Keratinocyte (primary cell): ENCODE results near the gene UBE2O. TPM values are rescaled to one million over a fixed set of nuclear protein-coding genes. Genes with fewer than 3 reads are reported as not detected.

ENCODE experiments used
- DNase-seq: peaks from one replicate; pipeline ENCODE4 v3.0.0-alpha.2; 2011; ENCODE audit warnings: low read depth, missing footprints, low spot score
- FAIRE-seq: peaks from 2 replicates; lab custom pipeline; 2011; peaks lifted over from hg19 to GRCh38; lab: Jason Lieb, UNC
- H2AFZ ChIP-seq: 2 replicates; pipeline ENCODE4 v1.6.0; 2012; ENCODE audit warnings: low read length, control low read depth, inconsistent platforms; ENCODE audit not compliant: control insufficient read depth
- H3K27ac ChIP-seq: 2 replicates; pipeline ENCODE4 v1.5.1; 2011; ENCODE audit warnings: low read length; ENCODE audit not compliant: control insufficient read depth, insufficient read depth
- H3K27me3 ChIP-seq: 3 replicates; pipeline ENCODE4 v1.6.0; 2011; ENCODE audit warnings: low read length; ENCODE audit not compliant: control insufficient read depth, insufficient read depth; ENCODE audit errors: extremely low read depth
- H3K36me3 ChIP-seq, 2 experiments: 2 replicates in 1 of 2; 3 replicates in 1 of 2; pipeline ENCODE4 v1.5.1; 2011; ENCODE audit warnings: low read length in 2 of 2, mild to moderate bottlenecking in 1 of 2; ENCODE audit not compliant: control insufficient read depth in 2 of 2, insufficient read depth in 2 of 2; ENCODE audit errors: extremely low read depth in 1 of 2
- H3K4me1 ChIP-seq: 3 replicates; pipeline ENCODE4 v1.5.1; 2011; ENCODE audit warnings: low read length; ENCODE audit not compliant: control insufficient read depth, insufficient read depth; ENCODE audit errors: extremely low read depth
- H3K4me2 ChIP-seq: 3 replicates; pipeline ENCODE4 v1.6.0; 2011; ENCODE audit warnings: low read depth, low read length; ENCODE audit not compliant: control insufficient read depth, insufficient read depth; ENCODE audit errors: extremely low read depth
- H3K4me3 ChIP-seq, 3 experiments: fragments of 200-600 bp in 1 of 3; sonication (generic) in 1 of 3; 2 replicates in 2 of 3; 3 replicates in 1 of 3; pipeline ENCODE4 v1.5.1; 2011 to 2016; ENCODE audit warnings: low read length in 3 of 3, mild to moderate bottlenecking in 3 of 3, control low read depth in 2 of 3, inconsistent platforms in 1 of 3, low read depth in 1 of 3, mixed read lengths in 1 of 3, mixed run types in 1 of 3, moderate library complexity in 1 of 3; ENCODE audit not compliant: control insufficient read depth in 2 of 3, insufficient read depth in 2 of 3; ENCODE audit errors: extremely low read depth in 1 of 3
- H3K79me2 ChIP-seq: 2 replicates; pipeline ENCODE4 v1.6.0; 2012; ENCODE audit warnings: low read length; ENCODE audit not compliant: control insufficient read depth, insufficient read depth
- H3K9ac ChIP-seq: 3 replicates; pipeline ENCODE4 v1.6.0; 2011; ENCODE audit warnings: low read length; ENCODE audit not compliant: control insufficient read depth, insufficient read depth; ENCODE audit errors: extremely low read depth
- H3K9me1 ChIP-seq: 3 replicates; pipeline ENCODE4 v1.6.0; 2011; ENCODE audit warnings: low read length; ENCODE audit not compliant: control insufficient read depth, insufficient read depth; ENCODE audit errors: extremely low read depth
- H3K9me3 ChIP-seq: 2 replicates; pipeline ENCODE4 v1.5.1; 2012; ENCODE audit warnings: low read depth, low read length; ENCODE audit not compliant: control insufficient read depth
- H4K20me1 ChIP-seq: 3 replicates; pipeline ENCODE4 v1.6.0; 2011; ENCODE audit warnings: low read length; ENCODE audit not compliant: control insufficient read depth, insufficient read depth; ENCODE audit errors: extremely low read depth
- CTCF ChIP-seq, 3 experiments: IDR thresholded peaks in 1 of 3; conservative IDR thresholded peaks in 1 of 3; optimal IDR thresholded peaks in 1 of 3; 2 replicates in 2 of 3; 3 replicates in 1 of 3; pipeline versions ENCODE3 to v1.5.1; 2011; ENCODE audit warnings: low read length in 3 of 3, mild to moderate bottlenecking in 3 of 3, moderate library complexity in 2 of 3, control low read depth in 1 of 3, inconsistent platforms in 1 of 3; ENCODE audit not compliant: insufficient read depth in 2 of 3; ENCODE audit errors: extremely low read depth in 1 of 3
- EZH2 ChIP-seq: IDR thresholded peaks from one replicate; pipeline ENCODE4 v1.6.1; 2012; ENCODE audit warnings: inconsistent platforms, mild to moderate bottlenecking, low read length, moderate library complexity
- dilution Hi-C: fragments of 300-500 bp; cut with MboI; formaldehyde crosslinking; loops from one replicate; pipeline ENCODE4 v1.7.0; 2020; ENCODE audit warnings: low sequenced_read_pairs; ENCODE audit not compliant: extremely low pct_ligation_motif_present
- polyA plus RNA-seq, 5 experiments: library from polyadenylated mRNA; depleted of rRNA in 3 of 5; stranded (reverse) in 3 of 5; stranded (forward) in 1 of 5; unstranded in 1 of 5; fragments of >200 nt; gene quantifications; 1 replicate in 1 of 5; 2 replicates in 3 of 5; 3 replicates in 1 of 5; pipeline versions ENCODE4 v1.2.1 to v1.2.3, GENCODE V29; 2011 to 2012; ENCODE audit warnings: missing spikeins in 2 of 5, low read depth in 1 of 5, low replicate concordance in 1 of 5

Gene UBE2O
- polyA plus RNA-seq, 1 donor (not counting 4 experiments of a cell fraction or from before 2014, with no cell fraction given) = 10.9 TPM

DNA sequence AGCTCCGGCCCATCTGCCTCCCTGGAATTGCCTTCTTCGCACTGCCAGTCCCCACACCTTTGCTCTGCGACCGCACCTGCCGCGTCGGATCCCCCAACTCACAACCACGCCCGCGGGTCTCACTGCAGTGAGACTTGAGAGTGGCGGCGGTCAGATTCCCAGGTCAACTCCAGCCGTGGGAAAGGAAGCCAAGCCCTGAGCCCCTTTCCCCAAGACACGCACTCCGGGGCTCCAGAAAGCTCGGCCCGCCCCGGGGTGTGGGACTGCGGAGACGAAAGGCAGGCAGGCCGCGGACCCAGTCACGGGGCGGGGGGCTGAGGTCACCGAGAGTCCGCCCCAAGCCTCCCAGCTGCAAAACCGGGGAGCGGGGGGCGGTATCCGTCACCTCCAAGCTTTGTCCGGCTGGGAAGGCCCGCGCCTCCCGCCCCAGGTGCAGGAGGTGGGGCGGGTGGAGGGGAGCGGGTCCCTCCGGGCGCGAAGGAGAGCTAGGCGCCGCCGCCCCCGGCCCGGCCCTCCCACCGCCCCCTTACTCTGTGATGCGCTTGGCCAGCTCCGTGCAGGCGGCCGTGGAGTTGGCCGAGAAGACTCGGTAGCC lies 99.9 kb downstream of the UBE2O start:
- dilution Hi-C loops = no loop called here
- Histone ChIP-seq H3K4me1 (peaks cover 16% of the 10 kb centered on the region), H3K9ac (peak overlapping the region; percentile 94), H3K79me2 (peaks cover 23% of the 10 kb centered on the region), H3K4me3 (peak overlapping the region; percentile 57 to 90 (median 79)), H3K36me3 (no peaks in the 10 kb centered on the region), H4K20me1 (no peaks in the 10 kb centered on the region), H2AFZ (peak overlapping the region; percentile 98), H3K27ac (peak overlapping the region; percentile 97), H3K9me1 (no peaks in the 10 kb centered on the region), H3K4me2 (peak overlapping the region; percentile 94), H3K9me3 (no peaks in the 10 kb centered on the region), H3K27me3 (no peaks in the 10 kb centered on the region)
- TF ChIP-seq CTCF (optimal IDR thresholded peaks at IDR 0.05 in 1 of 3, IDR thresholded peaks at IDR 0.05 in 1 of 3, conservative IDR thresholded peaks at IDR 0.05 in 1 of 3; ENCODE audit: extremely low read depth in 1 of 3, insufficient read depth in 2 of 3, low read length in 3 of 3) = no peak
- TF ChIP-seq EZH2 = no peak
- FAIRE-seq = no peak
- no peak for DNase-seq

- FAIRE-seq = no peak
- H3K36me3 ChIP-seq = peaks cover 0 to 6% of the 10 kb centered on the region in 2 experiments
- no peak for DNase-seq
- H3K4me3 ChIP-seq = peak overlapping the region in 1 of 3 experiments; percentile 18
- TF ChIP-seq EZH2 (no peak), CTCF (optimal IDR thresholded peaks at IDR 0.05 in 1 of 3, IDR thresholded peaks at IDR 0.05 in 1 of 3, conservative IDR thresholded peaks at IDR 0.05 in 1 of 3; ENCODE audit: extremely low read depth in 1 of 3, insufficient read depth in 2 of 3, low read length in 3 of 3) (no peak)
- no peaks in the 10 kb centered on the region for H3K27me3 ChIP-seq
- peaks cover 23% of the 10 kb centered on the region for H3K79me2 ChIP-seq
- H2AFZ ChIP-seq = no peak overlapping the region
- peaks cover 16% of the 10 kb centered on the region for H3K4me1 ChIP-seq
- peak overlapping the region; percentile 48 for H3K4me2 ChIP-seq
- H4K20me1 ChIP-seq = no peaks in the 10 kb centered on the region
- no peaks in the 10 kb centered on the region for H3K9me3 ChIP-seq
- no peak overlapping the region for H3K27ac ChIP-seq
- H3K9ac ChIP-seq = no peak overlapping the region
- H3K9me1 ChIP-seq = no peaks in the 10 kb centered on the region
- dilution Hi-C loops = no loop called here
Measured at GRCh38 chr17:76351526-76352071, 101.4 kb downstream of the UBE2O start.
